A172 (cell line): ENCODE measurements around the gene C1QL3. TPM values are rescaled to one million over a fixed set of nuclear protein-coding genes. Genes with fewer than 3 reads are reported as not detected.

Experiments used
- DNase-seq: peaks from one replicate; pipeline ENCODE4 v3.0.0-alpha.2; 2015; ENCODE audit warnings: low spot score
- total RNA-seq: library from RNA; depleted of rRNA; stranded (reverse); fragments of >200 nt; shearing (Covaris generic); gene quantifications from 2 replicates; pipeline ENCODE4 v1.2.3, GENCODE V29; 2014; rRNA removed

Gene C1QL3
- total RNA-seq, 1 experiment from 2014 or later: not detected

GRCh38 chr10:16493884-16494536, 27.7 kb downstream of the C1QL3 start:
- DNase-seq: no peak

DNA sequence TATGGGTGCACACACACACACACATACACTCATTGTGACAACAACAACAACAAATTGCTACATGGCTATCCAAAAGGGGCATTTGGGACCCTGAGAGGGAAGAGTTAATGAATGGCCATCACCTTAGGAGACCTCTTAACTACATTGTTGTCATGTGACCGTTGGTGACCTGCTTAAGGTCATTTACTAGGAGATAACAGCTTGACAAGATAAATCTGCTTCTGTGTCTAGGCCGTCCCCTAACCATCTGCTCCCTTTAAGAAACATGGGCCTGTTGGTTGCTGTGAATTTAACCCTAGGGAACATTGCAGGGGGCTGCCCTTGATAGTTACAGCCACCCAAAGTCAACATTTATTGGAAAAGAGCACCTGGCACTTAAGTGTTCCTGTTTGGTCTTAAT, 29.7 kb downstream of the C1QL3 start:
- DNase-seq: no peak

DNA sequence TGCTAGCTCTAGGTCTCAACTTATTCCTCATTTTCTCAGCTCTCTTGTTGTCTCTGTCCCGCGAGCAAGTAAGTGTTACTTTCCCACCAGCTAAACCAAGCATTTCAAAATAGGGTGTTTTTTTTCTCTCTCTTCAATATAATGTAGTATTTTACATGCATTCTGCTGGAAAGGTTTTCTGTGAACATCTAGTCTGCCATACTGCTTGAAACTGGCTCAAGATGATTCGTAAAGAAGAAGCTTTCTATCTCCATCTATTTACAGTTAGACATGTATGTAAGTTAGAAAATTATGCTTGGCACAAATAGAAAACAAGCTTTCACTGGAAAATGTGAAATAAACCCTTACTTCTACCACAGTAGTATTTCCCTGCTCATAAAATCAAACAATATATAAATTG, 31.2 kb downstream of the C1QL3 start:
- DNase-seq: no peak

DNA sequence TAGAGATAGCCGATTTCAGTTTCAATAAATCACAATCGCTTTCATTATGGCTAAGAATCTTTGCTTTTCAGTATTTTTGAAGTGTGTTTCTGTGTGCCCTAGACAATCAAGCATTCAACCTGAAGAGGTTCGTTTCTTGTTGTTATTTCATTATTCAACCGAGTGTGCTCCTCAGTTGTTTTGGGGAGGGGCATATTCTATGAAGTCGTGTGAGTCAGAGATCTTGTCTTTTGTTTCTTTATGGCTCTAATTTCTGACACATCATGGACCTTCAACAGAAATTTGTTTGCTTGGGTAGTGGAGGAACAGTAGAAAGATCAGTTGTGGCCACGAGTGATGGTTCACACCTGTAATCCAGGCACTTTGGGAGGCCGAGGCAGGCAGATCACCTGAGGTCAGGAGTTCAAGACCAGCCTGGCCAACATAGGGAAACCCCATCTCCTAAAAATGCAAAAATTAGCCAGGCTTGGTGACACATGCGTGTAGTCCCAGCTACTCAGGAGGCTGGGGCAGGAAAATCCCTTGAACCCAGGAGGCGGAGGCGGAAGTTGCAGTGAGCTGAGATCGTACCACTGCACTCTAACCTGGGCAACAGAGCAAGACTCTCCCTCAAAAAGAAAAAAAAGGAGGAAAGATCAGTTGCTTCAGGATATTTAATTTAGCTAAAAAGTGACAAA, 38.3 kb downstream of the C1QL3 start:
- DNase-seq: no peak

DNA sequence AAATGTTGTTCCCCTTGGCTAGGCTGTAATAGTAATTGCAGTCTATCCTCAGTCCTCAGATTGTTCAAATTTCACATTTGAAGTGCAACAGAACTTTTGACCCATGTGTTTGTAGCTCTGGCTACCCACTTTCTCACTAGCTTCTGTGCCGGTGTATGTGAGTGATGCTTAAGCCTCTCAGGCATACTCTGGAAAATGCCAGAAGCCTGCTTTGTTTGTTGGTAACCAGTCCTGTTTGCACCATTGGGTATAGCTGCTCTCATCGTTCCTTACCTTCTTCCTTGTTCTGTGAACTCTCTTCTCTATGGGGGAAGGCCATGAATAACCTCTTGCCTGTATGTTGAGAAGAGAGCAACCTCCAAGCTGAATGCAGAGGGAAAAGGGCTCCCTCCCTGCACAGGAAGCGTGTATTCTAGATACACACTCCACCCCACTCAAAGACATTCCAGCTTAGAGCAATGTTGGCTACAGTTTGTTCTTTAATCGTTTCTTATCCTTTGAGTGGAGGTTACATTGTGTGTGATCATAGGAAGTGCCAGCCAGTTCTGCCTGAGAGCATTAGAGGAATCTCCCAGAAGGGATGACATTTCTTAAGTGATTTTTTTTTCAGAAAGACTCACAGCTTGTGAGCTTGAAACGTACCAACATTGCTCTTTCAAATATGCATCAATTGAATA, 40.5 kb downstream of the C1QL3 start:
- DNase-seq: no peak

- no peak for DNase-seq
Measured at GRCh38 chr10:16478801-16479200, 42.9 kb downstream of the C1QL3 start.

GRCh38 chr10:16477757-16478156, 43.9 kb downstream of the C1QL3 start:
- no peak for DNase-seq

- DNase-seq: no peak
Measured at GRCh38 chr10:16472828-16473227, 48.9 kb downstream of the C1QL3 start.

GRCh38 chr10:16470747-16471146, 50.9 kb downstream of the C1QL3 start:
- no peak for DNase-seq

DNA sequence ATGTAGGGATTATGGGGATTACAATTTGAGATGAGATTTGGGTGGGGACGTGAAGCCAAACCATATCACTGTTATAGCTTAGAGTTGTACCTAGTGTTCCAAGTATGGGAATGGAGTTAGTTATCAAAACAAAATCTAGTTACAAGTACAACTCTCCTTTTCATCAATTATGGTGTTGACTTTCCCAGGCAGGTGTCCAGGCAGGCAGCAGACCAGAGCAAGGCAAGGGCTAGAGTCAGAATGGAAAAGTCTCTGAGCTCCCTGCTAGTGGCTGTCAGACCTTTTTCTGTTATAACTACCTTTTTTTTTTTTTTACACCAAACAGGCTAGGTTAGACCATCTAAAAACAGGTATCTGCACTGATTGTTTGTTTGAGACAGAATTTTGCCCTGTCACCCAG, 55.7 kb downstream of the C1QL3 start:
- DNase-seq: no peak

Other genes starting within 250 kb of the C1QL3 start
- not detected in 2 replicates for gene PTER, start 84.9 kb downstream of the C1QL3 start, total RNA-seq